GM12891 (cell line): ENCODE data around the gene RNF169.
A peak's percentile ranks its signal among the peaks of the same experiment; 100 is the strongest.

Experiments used
- DNase-seq: peaks from one replicate; pipeline ENCODE4 v3.0.0; 2011; ENCODE audit warnings: low spot score; ENCODE audit not compliant: insufficient read length
- FAIRE-seq: peaks from 2 replicates; lab custom pipeline; 2011; peaks lifted over from hg19 to GRCh38; lab: Jason Lieb, UNC
- PAX5 ChIP-seq: IDR thresholded peaks from 2 replicates; pipeline ENCODE4 v1.6.1; 2011; ENCODE audit warnings: low read length, moderate library complexity, mild to moderate bottlenecking; ENCODE audit not compliant: insufficient read depth, severe bottlenecking
- POLR2A ChIP-seq: IDR thresholded peaks from 2 replicates; pipeline ENCODE4 v1.6.1; 2011; ENCODE audit warnings: low read depth, low read length, control low read depth
- POLR2AphosphoS5 ChIP-seq: IDR thresholded peaks from 2 replicates; pipeline ENCODE4 v1.6.1; 2011; ENCODE audit warnings: low read depth, low read length, control low read depth
- POU2F2 ChIP-seq: IDR thresholded peaks from 2 replicates; pipeline ENCODE4 v1.6.1; 2011; ENCODE audit warnings: low read depth, mild to moderate bottlenecking, control low read depth, low read length, moderate library complexity
- SPI1 ChIP-seq: IDR thresholded peaks from 2 replicates; pipeline ENCODE4 v1.6.1; 2011; ENCODE audit warnings: low read depth, low read length, control low read depth
- TAF1 ChIP-seq: IDR thresholded peaks from 2 replicates; pipeline ENCODE4 v1.6.1; 2011; ENCODE audit warnings: low read depth, low read length, control low read depth

Gene RNF169

DNA sequence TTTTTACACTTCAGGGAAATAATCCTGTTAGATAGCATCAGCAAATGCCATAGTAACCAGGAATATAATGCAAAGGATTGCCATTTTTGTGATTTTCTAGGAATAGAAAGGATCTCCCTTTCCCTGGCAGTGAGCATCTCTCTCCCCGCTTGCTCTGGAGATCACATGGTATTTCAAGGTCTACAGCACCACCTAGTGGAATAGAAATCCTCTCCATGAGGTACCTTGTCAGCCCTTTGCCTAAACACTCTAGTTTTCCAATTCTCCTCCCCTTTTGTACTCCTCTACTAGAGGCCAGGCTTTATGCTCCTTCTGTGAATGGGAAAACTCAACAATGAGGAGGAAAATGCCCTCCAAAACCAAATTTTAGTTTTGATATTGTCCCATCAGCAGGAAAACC, 121.8 kb downstream of the RNF169 start:
- FAIRE-seq (peak; percentile 50), DNase-seq (peak; percentile 18)
- no peak for TF ChIP-seq POLR2A
- no peak for TF ChIP-seq PAX5
- no peak for TF ChIP-seq TAF1
- TF ChIP-seq POU2F2 = no peak
- no peak for TF ChIP-seq POLR2AphosphoS5
- no peak for TF ChIP-seq SPI1

DNA sequence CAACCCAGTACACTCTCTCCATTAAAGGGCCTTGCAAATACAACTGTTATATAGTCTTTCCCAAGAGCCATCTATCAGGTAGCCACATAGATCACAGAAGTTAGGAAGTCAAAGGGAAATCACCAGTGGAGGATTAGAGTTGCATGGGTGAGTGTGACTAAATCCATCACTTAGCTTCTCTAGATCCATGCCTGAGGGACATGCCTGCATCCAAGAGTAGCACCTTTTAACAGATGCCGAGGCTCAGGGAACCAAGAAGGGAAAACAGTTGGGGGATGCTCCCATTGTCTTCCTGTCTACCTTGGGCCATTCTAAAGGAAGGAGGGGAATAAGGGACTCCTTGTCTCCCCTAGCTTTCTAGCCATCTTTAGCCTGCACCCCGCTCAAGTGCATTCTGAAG, 122.4 kb downstream of the RNF169 start:
- DNase-seq (no peak), FAIRE-seq (no peak)
- TF ChIP-seq TAF1 = no peak
- no peak for TF ChIP-seq POLR2A
- TF ChIP-seq POU2F2 = no peak
- no peak for TF ChIP-seq PAX5

DNA sequence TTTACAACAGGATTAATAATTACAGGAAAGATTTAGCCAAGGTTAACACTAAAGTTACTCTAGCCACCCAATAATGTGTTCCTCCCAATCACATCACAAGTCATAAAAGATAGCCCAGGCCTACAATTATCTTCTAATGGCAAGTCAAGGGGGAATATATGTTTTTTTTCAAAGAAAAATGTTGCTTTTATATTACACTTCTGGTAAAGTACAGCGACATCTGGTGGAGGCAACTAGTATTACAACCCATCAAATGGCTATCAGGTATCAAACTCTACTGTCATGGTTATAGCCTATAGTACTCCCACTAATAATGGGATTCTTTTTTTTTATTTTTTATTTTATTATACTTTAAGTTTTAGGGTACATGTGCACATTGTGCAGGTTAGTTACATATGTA, 128.5 kb downstream of the RNF169 start:
- no peak for FAIRE-seq
- TF ChIP-seq POLR2A = no peak
- no peak for TF ChIP-seq POU2F2
- TF ChIP-seq TAF1 = no peak
- TF ChIP-seq SPI1 = no peak
- TF ChIP-seq POLR2AphosphoS5 = no peak
- no peak for TF ChIP-seq PAX5
- no peak for DNase-seq
